HEK293 (cell line): Measurements from ENCODE around the gene STAC.

Experiments
- CTCF ChIA-PET: fragments of 350-600 bp; formaldehyde crosslinking; extraction: SDS; loops from one replicate; lab custom pipeline; 2021; ENCODE audit warnings: antibody characterized with exemption; lab: Yijun Ruan, JAX
- POLR2A ChIA-PET: fragments of 300-600 bp; formaldehyde crosslinking; extraction: SDS; loops from one replicate; lab custom pipeline; 2020; ENCODE audit warnings: antibody characterized with exemption, inconsistent platforms; lab: Yijun Ruan, JAX
- H3K27ac ChIP-seq: fragments of 200-500 bp; sonication (Bioruptor generic); 2 replicates; pipeline ENCODE4 v1.5.1; 2014; ENCODE audit warnings: low read depth, low read length, control low read depth, inconsistent platforms; ENCODE audit errors: extremely low read depth
- H3K36me3 ChIP-seq, 2 experiments: fragments of 200-500 bp in 1 of 2; sonication (Bioruptor generic) in 1 of 2; 1 replicate in 1 of 2; 2 replicates in 1 of 2; pipeline ENCODE4 v1.5.1; 2014 to 2017; ENCODE audit warnings: inconsistent platforms in 2 of 2, low read length in 2 of 2; ENCODE audit not compliant: control insufficient read depth in 2 of 2, insufficient read depth in 1 of 2
- H3K4me1 ChIP-seq: fragments of 200-500 bp; sonication (Bioruptor generic); 2 replicates; pipeline ENCODE4 v1.5.1; 2014; ENCODE audit warnings: mild to moderate bottlenecking, low read length, inconsistent platforms; ENCODE audit not compliant: control insufficient read depth, insufficient read depth
- H3K4me3 ChIP-seq: 2 replicates; pipeline ENCODE4 v1.5.1; 2011; ENCODE audit warnings: low read depth, mild to moderate bottlenecking, control low read depth, low read length, moderate library complexity
- H3K9me3 ChIP-seq: fragments of 200-500 bp; sonication (Bioruptor generic); 2 replicates; pipeline ENCODE4 v1.5.1; 2014; ENCODE audit warnings: low read depth, low read length, inconsistent platforms; ENCODE audit not compliant: control insufficient read depth, insufficient read depth
- GLIS1 ChIP-seq: fragments of 450-650 bp; formaldehyde crosslinking; IDR thresholded peaks from 2 replicates; pipeline ENCODE4 v1.5.1; 2016; ENCODE audit warnings: missing biosample characterization, missing genetic modification characterization
- HOXD13 ChIP-seq: sonication (generic); formaldehyde crosslinking; IDR thresholded peaks from 2 replicates; pipeline ENCODE4 v1.8.0; 2022; ENCODE audit warnings: missing genetic modification reagents, borderline replicate concordance
- KLF10 ChIP-seq: fragments of 450-650 bp; IDR thresholded peaks from 2 replicates; pipeline ENCODE4 v1.5.1; 2018; ENCODE audit warnings: missing biosample characterization, mild to moderate bottlenecking, missing genetic modification characterization
- MEIS1 ChIP-seq: sonication (generic); formaldehyde crosslinking; IDR thresholded peaks from 2 replicates; pipeline ENCODE4 v1.8.1; 2022; ENCODE audit warnings: missing genetic modification reagents, mild to moderate bottlenecking, borderline replicate concordance
- ZFP37 ChIP-seq: fragments of 450-650 bp; formaldehyde crosslinking; IDR thresholded peaks from 2 replicates; pipeline ENCODE4 v1.5.1; 2016; ENCODE audit warnings: missing biosample characterization, missing genetic modification characterization
- ZNF302 ChIP-seq: fragments of 450-650 bp; formaldehyde crosslinking; IDR thresholded peaks from 2 replicates; pipeline ENCODE4 v1.5.1; 2016; ENCODE audit warnings: missing biosample characterization, missing genetic modification characterization, low read depth
- ZNF391 ChIP-seq: fragments of 450-650 bp; formaldehyde crosslinking; IDR thresholded peaks from 2 replicates; pipeline ENCODE4 v1.5.1; 2016; ENCODE audit warnings: low read depth, missing biosample characterization, missing genetic modification characterization, borderline replicate concordance
- ZNF423 ChIP-seq: fragments of 450-650 bp; formaldehyde crosslinking; IDR thresholded peaks from 2 replicates; pipeline ENCODE4 v1.5.1; 2016; ENCODE audit warnings: missing biosample characterization, missing genetic modification characterization
- ZNF76 ChIP-seq: fragments of 450-650 bp; formaldehyde crosslinking; IDR thresholded peaks from 2 replicates; pipeline ENCODE4; 2016; ENCODE audit warnings: low read depth, missing biosample characterization, missing genetic modification characterization, borderline replicate concordance
- ZNF776 ChIP-seq: fragments of 450-650 bp; formaldehyde crosslinking; IDR thresholded peaks from 2 replicates; pipeline ENCODE4 v1.5.0; 2017; ENCODE audit warnings: missing biosample characterization, missing genetic modification characterization, borderline replicate concordance
- TF ChIP-seq, protein P1 (sequence below): fragments of 450-650 bp; formaldehyde crosslinking; IDR thresholded peaks from 2 replicates; pipeline ENCODE4 v1.5.1; 2016; ENCODE audit warnings: missing biosample characterization, missing genetic modification characterization
- TF ChIP-seq, protein P2 (sequence below): fragments of 450-650 bp; formaldehyde crosslinking; IDR thresholded peaks from 2 replicates; pipeline ENCODE4 v1.5.1; 2016; ENCODE audit warnings: missing biosample characterization, missing genetic modification characterization
- TF ChIP-seq, protein P3 (sequence below): fragments of 450-650 bp; formaldehyde crosslinking; IDR thresholded peaks from 2 replicates; pipeline ENCODE4 v1.5.1; 2016; ENCODE audit warnings: missing biosample characterization, missing genetic modification characterization, borderline replicate concordance
- TF ChIP-seq, protein P4 (sequence below): fragments of 450-650 bp; IDR thresholded peaks from 2 replicates; pipeline ENCODE4 v1.5.1; 2018; ENCODE audit warnings: missing biosample characterization, mild to moderate bottlenecking, missing genetic modification characterization
- TF ChIP-seq, protein P5 (sequence below): fragments of 450-650 bp; formaldehyde crosslinking; IDR thresholded peaks from 2 replicates; pipeline ENCODE4 v1.5.1; 2016; ENCODE audit warnings: missing biosample characterization, missing genetic modification characterization

STAC gene

DNA sequence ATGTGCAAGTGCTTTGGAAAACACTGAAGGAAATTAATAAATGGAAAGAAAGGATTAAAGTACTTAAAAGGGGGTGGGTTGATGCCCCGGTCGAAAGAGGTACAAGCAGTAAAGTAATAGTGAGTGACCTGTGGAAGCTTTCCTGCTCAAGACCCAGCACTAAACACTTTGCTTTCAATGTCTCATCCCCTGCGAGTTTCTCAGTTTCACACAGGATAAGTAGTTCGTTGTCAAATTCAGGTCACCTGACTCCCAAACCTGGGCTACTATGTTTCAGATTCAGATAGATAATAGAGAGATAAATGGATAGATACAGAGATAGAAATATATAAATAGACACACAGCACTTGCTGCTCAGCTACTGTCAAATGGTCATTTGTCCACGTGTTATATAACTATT, 19.6 kb downstream of the STAC start:
- H3K27ac ChIP-seq: no peak overlapping the region
- H3K4me1 ChIP-seq: no peaks in the 10 kb centered on the region
- no peak overlapping the region for H3K4me3 ChIP-seq
- no peaks in the 10 kb centered on the region for H3K9me3 ChIP-seq
- CTCF ChIA-PET: no interaction called here
- TF ChIP-seq, protein P1, sequence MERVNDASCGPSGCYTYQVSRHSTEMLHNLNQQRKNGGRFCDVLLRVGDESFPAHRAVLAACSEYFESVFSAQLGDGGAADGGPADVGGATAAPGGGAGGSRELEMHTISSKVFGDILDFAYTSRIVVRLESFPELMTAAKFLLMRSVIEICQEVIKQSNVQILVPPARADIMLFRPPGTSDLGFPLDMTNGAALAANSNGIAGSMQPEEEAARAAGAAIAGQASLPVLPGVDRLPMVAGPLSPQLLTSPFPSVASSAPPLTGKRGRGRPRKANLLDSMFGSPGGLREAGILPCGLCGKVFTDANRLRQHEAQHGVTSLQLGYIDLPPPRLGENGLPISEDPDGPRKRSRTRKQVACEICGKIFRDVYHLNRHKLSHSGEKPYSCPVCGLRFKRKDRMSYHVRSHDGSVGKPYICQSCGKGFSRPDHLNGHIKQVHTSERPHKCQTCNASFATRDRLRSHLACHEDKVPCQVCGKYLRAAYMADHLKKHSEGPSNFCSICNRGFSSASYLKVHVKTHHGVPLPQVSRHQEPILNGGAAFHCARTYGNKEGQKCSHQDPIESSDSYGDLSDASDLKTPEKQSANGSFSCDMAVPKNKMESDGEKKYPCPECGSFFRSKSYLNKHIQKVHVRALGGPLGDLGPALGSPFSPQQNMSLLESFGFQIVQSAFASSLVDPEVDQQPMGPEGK (tag by site-specific recombination): no peak
- no peak for TF ChIP-seq ZNF391 (tag by site-specific recombination)
- TF ChIP-seq, protein P2, sequence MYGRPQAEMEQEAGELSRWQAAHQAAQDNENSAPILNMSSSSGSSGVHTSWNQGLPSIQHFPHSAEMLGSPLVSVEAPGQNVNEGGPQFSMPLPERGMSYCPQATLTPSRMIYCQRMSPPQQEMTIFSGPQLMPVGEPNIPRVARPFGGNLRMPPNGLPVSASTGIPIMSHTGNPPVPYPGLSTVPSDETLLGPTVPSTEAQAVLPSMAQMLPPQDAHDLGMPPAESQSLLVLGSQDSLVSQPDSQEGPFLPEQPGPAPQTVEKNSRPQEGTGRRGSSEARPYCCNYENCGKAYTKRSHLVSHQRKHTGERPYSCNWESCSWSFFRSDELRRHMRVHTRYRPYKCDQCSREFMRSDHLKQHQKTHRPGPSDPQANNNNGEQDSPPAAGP (tag by site-specific recombination): no peak
- TF ChIP-seq, protein P3, sequence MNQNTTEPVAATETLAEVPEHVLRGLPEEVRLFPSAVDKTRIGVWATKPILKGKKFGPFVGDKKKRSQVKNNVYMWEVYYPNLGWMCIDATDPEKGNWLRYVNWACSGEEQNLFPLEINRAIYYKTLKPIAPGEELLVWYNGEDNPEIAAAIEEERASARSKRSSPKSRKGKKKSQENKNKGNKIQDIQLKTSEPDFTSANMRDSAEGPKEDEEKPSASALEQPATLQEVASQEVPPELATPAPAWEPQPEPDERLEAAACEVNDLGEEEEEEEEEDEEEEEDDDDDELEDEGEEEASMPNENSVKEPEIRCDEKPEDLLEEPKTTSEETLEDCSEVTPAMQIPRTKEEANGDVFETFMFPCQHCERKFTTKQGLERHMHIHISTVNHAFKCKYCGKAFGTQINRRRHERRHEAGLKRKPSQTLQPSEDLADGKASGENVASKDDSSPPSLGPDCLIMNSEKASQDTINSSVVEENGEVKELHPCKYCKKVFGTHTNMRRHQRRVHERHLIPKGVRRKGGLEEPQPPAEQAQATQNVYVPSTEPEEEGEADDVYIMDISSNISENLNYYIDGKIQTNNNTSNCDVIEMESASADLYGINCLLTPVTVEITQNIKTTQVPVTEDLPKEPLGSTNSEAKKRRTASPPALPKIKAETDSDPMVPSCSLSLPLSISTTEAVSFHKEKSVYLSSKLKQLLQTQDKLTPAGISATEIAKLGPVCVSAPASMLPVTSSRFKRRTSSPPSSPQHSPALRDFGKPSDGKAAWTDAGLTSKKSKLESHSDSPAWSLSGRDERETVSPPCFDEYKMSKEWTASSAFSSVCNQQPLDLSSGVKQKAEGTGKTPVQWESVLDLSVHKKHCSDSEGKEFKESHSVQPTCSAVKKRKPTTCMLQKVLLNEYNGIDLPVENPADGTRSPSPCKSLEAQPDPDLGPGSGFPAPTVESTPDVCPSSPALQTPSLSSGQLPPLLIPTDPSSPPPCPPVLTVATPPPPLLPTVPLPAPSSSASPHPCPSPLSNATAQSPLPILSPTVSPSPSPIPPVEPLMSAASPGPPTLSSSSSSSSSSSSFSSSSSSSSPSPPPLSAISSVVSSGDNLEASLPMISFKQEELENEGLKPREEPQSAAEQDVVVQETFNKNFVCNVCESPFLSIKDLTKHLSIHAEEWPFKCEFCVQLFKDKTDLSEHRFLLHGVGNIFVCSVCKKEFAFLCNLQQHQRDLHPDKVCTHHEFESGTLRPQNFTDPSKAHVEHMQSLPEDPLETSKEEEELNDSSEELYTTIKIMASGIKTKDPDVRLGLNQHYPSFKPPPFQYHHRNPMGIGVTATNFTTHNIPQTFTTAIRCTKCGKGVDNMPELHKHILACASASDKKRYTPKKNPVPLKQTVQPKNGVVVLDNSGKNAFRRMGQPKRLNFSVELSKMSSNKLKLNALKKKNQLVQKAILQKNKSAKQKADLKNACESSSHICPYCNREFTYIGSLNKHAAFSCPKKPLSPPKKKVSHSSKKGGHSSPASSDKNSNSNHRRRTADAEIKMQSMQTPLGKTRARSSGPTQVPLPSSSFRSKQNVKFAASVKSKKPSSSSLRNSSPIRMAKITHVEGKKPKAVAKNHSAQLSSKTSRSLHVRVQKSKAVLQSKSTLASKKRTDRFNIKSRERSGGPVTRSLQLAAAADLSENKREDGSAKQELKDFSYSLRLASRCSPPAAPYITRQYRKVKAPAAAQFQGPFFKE (tag by site-specific recombination): no peak
- TF ChIP-seq GLIS1: no peak
- TF ChIP-seq ZNF423 (tag by site-specific recombination): no peak
- TF ChIP-seq ZNF776 (tag by site-specific recombination): no peak
- TF ChIP-seq, protein P4, sequence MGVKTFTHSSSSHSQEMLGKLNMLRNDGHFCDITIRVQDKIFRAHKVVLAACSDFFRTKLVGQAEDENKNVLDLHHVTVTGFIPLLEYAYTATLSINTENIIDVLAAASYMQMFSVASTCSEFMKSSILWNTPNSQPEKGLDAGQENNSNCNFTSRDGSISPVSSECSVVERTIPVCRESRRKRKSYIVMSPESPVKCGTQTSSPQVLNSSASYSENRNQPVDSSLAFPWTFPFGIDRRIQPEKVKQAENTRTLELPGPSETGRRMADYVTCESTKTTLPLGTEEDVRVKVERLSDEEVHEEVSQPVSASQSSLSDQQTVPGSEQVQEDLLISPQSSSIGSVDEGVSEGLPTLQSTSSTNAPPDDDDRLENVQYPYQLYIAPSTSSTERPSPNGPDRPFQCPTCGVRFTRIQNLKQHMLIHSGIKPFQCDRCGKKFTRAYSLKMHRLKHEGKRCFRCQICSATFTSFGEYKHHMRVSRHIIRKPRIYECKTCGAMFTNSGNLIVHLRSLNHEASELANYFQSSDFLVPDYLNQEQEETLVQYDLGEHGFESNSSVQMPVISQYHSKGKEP (tag by site-specific recombination): no peak
- TF ChIP-seq ZFP37 (tag by site-specific recombination): no peak
- TF ChIP-seq KLF10 (tag by site-specific recombination): no peak
- TF ChIP-seq HOXD13 (CRISPR knock-in tag): no peak
- no peak for TF ChIP-seq ZNF302 (tag by site-specific recombination)
- no peak for TF ChIP-seq MEIS1 (CRISPR knock-in tag)
- TF ChIP-seq, protein P5, sequence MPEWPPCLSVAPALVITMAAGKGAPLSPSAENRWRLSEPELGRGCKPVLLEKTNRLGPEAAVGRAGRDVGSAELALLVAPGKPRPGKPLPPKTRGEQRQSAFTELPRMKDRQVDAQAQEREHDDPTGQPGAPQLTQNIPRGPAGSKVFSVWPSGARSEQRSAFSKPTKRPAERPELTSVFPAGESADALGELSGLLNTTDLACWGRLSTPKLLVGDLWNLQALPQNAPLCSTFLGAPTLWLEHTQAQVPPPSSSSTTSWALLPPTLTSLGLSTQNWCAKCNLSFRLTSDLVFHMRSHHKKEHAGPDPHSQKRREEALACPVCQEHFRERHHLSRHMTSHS (tag by site-specific recombination): no peak
- no peak for TF ChIP-seq ZNF76 (tag by site-specific recombination)
- POLR2A ChIA-PET: no interaction called here
- H3K36me3 ChIP-seq: no peaks in the 10 kb centered on the region
